CD4-positive, alpha-beta T cell (primary cell): ENCODE results near the gene SDK2. TPM values are rescaled to one million over a fixed set of nuclear protein-coding genes. Genes with fewer than 3 reads are reported as not detected.

Experiments used
- ATAC-seq: fragments of 200-7000 bp; cut with Tn5 transposase; one replicate; pipeline ENCODE4 v1.10.0; 2022; ENCODE audit warnings: mild to moderate bottlenecking; ENCODE audit not compliant: poor library complexity
- CTCF ChIA-PET: fragments of 350-600 bp; sonication (Branson Sonifier 250); formaldehyde crosslinking; loops from one replicate; lab custom pipeline; 2021; ENCODE audit warnings: antibody characterized with exemption, inconsistent platforms; lab: Charles Lee
- POLR2A ChIA-PET: fragments of 350-600 bp; sonication (Branson Sonifier 250); formaldehyde crosslinking; loops from one replicate; lab custom pipeline; 2021; ENCODE audit warnings: antibody characterized with exemption, inconsistent platforms; lab: Charles Lee
- DNase-seq, 14 experiments: peaks; one replicate each; pipeline ENCODE4 v3.0.0-alpha.2; 2013 to 2020; ENCODE audit warnings: mixed read lengths in 2 of 14
- H3K27ac ChIP-seq, 2 donors: one replicate each; pipeline versions ENCODE4 v1.5.1 to v1.7.0; 2013; ENCODE audit warnings: low read length in 2 of 2, low read depth in 1 of 2, mild to moderate bottlenecking in 1 of 2
- H3K27me3 ChIP-seq, 2 experiments: 1 replicate in 1 of 2; 2 replicates in 1 of 2; pipeline versions ENCODE4 v1.6.1 to v1.7.0; 2013; ENCODE audit warnings: low read length in 2 of 2, control low read depth in 1 of 2, mild to moderate bottlenecking in 1 of 2, moderate library complexity in 1 of 2; ENCODE audit not compliant: insufficient read depth in 2 of 2, control insufficient read depth in 1 of 2
- H3K36me3 ChIP-seq: one replicate; pipeline ENCODE4 v1.6.1; 2013; ENCODE audit warnings: low read length, control low read depth; ENCODE audit not compliant: insufficient read depth
- H3K4me1 ChIP-seq: one replicate; pipeline ENCODE4 v1.6.1; 2013; ENCODE audit warnings: low read length, control low read depth; ENCODE audit not compliant: insufficient read depth
- H3K4me3 ChIP-seq: one replicate; pipeline ENCODE4 v1.5.1; 2013; ENCODE audit warnings: mild to moderate bottlenecking, low read length, moderate library complexity
- H3K9me3 ChIP-seq, 2 experiments: 1 replicate in 1 of 2; 2 replicates in 1 of 2; pipeline versions ENCODE4 v1.6.1 to v1.7.0; 2013; ENCODE audit warnings: low read length in 2 of 2, mild to moderate bottlenecking in 2 of 2, control low read depth in 1 of 2, moderate library complexity in 1 of 2; ENCODE audit not compliant: control insufficient read depth in 1 of 2, insufficient read depth in 1 of 2
- H3K27ac Mint-ChIP-seq: one replicate; pipeline ENCODE4 v1.8.0; 2020; ENCODE audit warnings: mixed read lengths
- H3K27me3 Mint-ChIP-seq: one replicate; pipeline ENCODE4 v1.8.0; 2021; ENCODE audit warnings: mixed read lengths
- H3K36me3 Mint-ChIP-seq: one replicate; pipeline ENCODE4 v1.8.0; 2021; ENCODE audit warnings: low read depth, mixed read lengths
- H3K4me1 Mint-ChIP-seq: one replicate; pipeline ENCODE4 v1.8.0; 2021; ENCODE audit warnings: low read depth, mixed read lengths
- H3K4me3 Mint-ChIP-seq: one replicate; pipeline ENCODE4 v1.8.0; 2020; ENCODE audit warnings: mild to moderate bottlenecking, mixed read lengths
- H3K9me3 Mint-ChIP-seq: one replicate; pipeline ENCODE4 v1.8.0; 2020; ENCODE audit warnings: mixed read lengths
- intact Hi-C, 2 experiments: fragments of 100-400 bp; cut with DNase I in 1 of 2; cut with micrococcal nuclease in 1 of 2; formaldehyde crosslinking; loops; one replicate each; pipeline versions ENCODE4 v1.15.1 to v1.9.0; 2023 to 2025; cut with DNase I, micrococcal nuclease
- total RNA-seq, 174 experiments: library from RNA in 2 of 174; stranded (reverse) in 2 of 174; gene quantifications; one replicate each; pipeline ENCODE4 v1.2.3 and lab custom pipeline; 2021 to 2026
- TF ChIP-seq, protein P1 (sequence below): fragments of 200-600 bp; IDR thresholded peaks from one replicate; pipeline ENCODE4 v1.8.0; 2022; ENCODE audit warnings: antibody characterized with exemption, mild to moderate bottlenecking

Gene SDK2
- total RNA-seq, 2 experiments from 2014 or later, result 8.1 to 8.2 TPM

GRCh38 chr17:73496232-73496631 is 148.0 kb downstream of the SDK2 start:
- Histone ChIP-seq H3K27me3 (no peaks in the 10 kb centered on the region), H3K27ac (no peak overlapping the region), H3K4me3 (no peak overlapping the region), H3K36me3 (no peaks in the 10 kb centered on the region), H3K9me3 (no peaks in the 10 kb centered on the region), H3K4me1 (no peaks in the 10 kb centered on the region)
- DNase-seq (no peak), ATAC-seq (no peak)
- no peaks in the 10 kb centered on the region for H3K9me3 Mint-ChIP-seq
- intact Hi-C loops, result no loop called here
- no peaks in the 10 kb centered on the region for H3K4me1 Mint-ChIP-seq
- H3K36me3 Mint-ChIP-seq, result no peaks in the 10 kb centered on the region
- CTCF ChIA-PET, result no interaction called here
- TF ChIP-seq, protein P1, sequence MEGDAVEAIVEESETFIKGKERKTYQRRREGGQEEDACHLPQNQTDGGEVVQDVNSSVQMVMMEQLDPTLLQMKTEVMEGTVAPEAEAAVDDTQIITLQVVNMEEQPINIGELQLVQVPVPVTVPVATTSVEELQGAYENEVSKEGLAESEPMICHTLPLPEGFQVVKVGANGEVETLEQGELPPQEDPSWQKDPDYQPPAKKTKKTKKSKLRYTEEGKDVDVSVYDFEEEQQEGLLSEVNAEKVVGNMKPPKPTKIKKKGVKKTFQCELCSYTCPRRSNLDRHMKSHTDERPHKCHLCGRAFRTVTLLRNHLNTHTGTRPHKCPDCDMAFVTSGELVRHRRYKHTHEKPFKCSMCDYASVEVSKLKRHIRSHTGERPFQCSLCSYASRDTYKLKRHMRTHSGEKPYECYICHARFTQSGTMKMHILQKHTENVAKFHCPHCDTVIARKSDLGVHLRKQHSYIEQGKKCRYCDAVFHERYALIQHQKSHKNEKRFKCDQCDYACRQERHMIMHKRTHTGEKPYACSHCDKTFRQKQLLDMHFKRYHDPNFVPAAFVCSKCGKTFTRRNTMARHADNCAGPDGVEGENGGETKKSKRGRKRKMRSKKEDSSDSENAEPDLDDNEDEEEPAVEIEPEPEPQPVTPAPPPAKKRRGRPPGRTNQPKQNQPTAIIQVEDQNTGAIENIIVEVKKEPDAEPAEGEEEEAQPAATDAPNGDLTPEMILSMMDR, result no peak
- no peak overlapping the region for H3K27ac Mint-ChIP-seq
- H3K4me3 Mint-ChIP-seq, result no peak overlapping the region
- H3K27me3 Mint-ChIP-seq, result no peaks in the 10 kb centered on the region
- POLR2A ChIA-PET, result no interaction called here

DNA sequence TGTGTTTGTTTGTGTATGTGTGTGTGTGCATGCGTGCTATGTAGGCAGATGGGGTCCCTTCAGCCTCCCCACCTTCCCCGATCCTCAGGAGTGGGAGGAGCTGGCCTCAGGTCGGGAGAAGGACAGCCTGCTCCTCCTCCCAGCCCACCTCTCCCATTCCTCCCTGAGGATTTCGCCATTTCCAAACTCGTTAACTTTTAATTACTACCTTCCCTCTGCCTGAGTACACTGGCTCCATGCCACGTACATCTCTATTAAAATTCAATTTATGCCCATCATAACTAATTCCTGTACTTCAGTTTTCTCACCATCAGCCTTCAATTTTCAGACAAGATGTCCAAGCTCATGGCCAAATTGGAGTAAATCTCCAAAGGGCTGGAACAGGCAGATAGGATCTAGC is 148.6 kb downstream of the SDK2 start:
- ChIA-PET POLR2A (no interaction called here), CTCF (no interaction called here)
- no peaks in the 10 kb centered on the region for H3K9me3 Mint-ChIP-seq
- TF ChIP-seq, protein P1, result no peak
- DNase-seq (no peak), ATAC-seq (no peak)
- intact Hi-C loops, result no loop called here
- H3K4me3 Mint-ChIP-seq, result no peak overlapping the region
- Histone ChIP-seq H3K27me3 (no peaks in the 10 kb centered on the region), H3K4me1 (no peaks in the 10 kb centered on the region), H3K4me3 (no peak overlapping the region), H3K9me3 (no peaks in the 10 kb centered on the region), H3K36me3 (no peaks in the 10 kb centered on the region), H3K27ac (no peak overlapping the region)
- H3K36me3 Mint-ChIP-seq, result no peaks in the 10 kb centered on the region
- no peak overlapping the region for H3K27ac Mint-ChIP-seq
- H3K27me3 Mint-ChIP-seq, result no peaks in the 10 kb centered on the region
- H3K4me1 Mint-ChIP-seq, result no peaks in the 10 kb centered on the region

DNA sequence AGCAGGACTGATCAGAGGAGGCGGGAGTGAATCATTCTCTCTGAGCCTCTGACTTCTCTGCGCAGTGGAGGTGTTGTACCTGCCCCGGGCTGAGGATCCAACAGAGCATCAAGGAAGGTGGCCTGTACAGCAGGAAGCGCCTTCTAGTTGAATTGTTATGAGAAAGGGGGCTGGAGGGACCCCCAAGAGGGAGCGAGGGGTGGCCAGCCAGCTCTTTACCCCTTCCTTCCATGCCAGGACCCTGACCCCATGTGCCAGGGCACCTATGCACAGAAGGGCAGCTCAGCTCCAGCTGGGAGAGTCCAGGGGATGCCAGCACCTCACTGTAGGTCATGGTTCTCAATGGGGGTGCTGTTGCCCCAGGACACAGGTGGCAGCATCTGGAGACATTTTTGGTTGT is 149.3 kb downstream of the SDK2 start:
- ATAC-seq, result no peak
- DNase-seq, result no peak
- Histone ChIP-seq H3K27me3 (no peaks in the 10 kb centered on the region), H3K4me1 (no peaks in the 10 kb centered on the region), H3K27ac (no peak overlapping the region), H3K4me3 (no peak overlapping the region), H3K36me3 (no peaks in the 10 kb centered on the region), H3K9me3 (no peaks in the 10 kb centered on the region)
- POLR2A ChIA-PET, result no interaction called here
- H3K36me3 Mint-ChIP-seq, result no peaks in the 10 kb centered on the region
- no peaks in the 10 kb centered on the region for H3K9me3 Mint-ChIP-seq
- H3K4me1 Mint-ChIP-seq, result no peaks in the 10 kb centered on the region
- CTCF ChIA-PET, result no interaction called here
- no peaks in the 10 kb centered on the region for H3K27me3 Mint-ChIP-seq
- TF ChIP-seq, protein P1, result no peak
- no peak overlapping the region for H3K27ac Mint-ChIP-seq
- no peak overlapping the region for H3K4me3 Mint-ChIP-seq
- intact Hi-C loops, result no loop called here
